GM06990 (cell line): ENCODE measurements around the gene RRAS2.

Experiments used
- DNase-seq: peaks from one replicate; pipeline ENCODE4 v3.0.0-alpha.2; 2011; ENCODE audit not compliant: insufficient read length; ENCODE audit errors: extremely low read depth
- H3K27me3 ChIP-seq: replicated peaks from 2 replicates; pipeline ENCODE4 v1.6.0; 2011; ENCODE audit warnings: low read length; ENCODE audit not compliant: control insufficient read depth, insufficient read depth
- H3K36me3 ChIP-seq: 2 replicates; pipeline ENCODE4 v1.5.1; 2011; ENCODE audit warnings: low read length; ENCODE audit not compliant: control insufficient read depth, insufficient read depth
- H3K4me3 ChIP-seq: replicated peaks from 2 replicates; pipeline ENCODE4 v1.5.1; 2011; ENCODE audit warnings: low read depth, mild to moderate bottlenecking, control low read depth, low read length
- CTCF ChIP-seq: IDR thresholded peaks from 2 replicates; pipeline ENCODE4 v1.5.1; 2011; ENCODE audit warnings: low read length, control low read depth, mild to moderate bottlenecking, inconsistent platforms; ENCODE audit not compliant: insufficient read depth, poor library complexity, severe bottlenecking

The RRAS2 gene

GRCh38 chr11:14334893-14335292 lies 24.1 kb downstream of the RRAS2 start:
- no peaks in the 10 kb centered on the region for H3K36me3 ChIP-seq
- no peak for DNase-seq
- no peak for TF ChIP-seq CTCF
- H3K4me3 ChIP-seq = peak overlapping the region; percentile 31; the same call in 1 of the 2 replicates
- H3K27me3 ChIP-seq = no peaks in the 10 kb centered on the region

GRCh38 chr11:14334192-14334591 lies 24.8 kb downstream of the RRAS2 start:
- no peak for TF ChIP-seq CTCF
- H3K4me3 ChIP-seq = no peak overlapping the region
- DNase-seq = no peak
- H3K27me3 ChIP-seq = no peaks in the 10 kb centered on the region
- no peaks in the 10 kb centered on the region for H3K36me3 ChIP-seq

GRCh38 chr11:14331476-14332136 lies 27.4 kb downstream of the RRAS2 start:
- no peaks in the 10 kb centered on the region for H3K36me3 ChIP-seq
- H3K27me3 ChIP-seq = no peaks in the 10 kb centered on the region
- TF ChIP-seq CTCF = no peak
- DNase-seq = no peak
- no peak overlapping the region for H3K4me3 ChIP-seq

GRCh38 chr11:14330881-14331280 lies 28.1 kb downstream of the RRAS2 start:
- no peak for DNase-seq
- Histone ChIP-seq H3K4me3 (peak overlapping the region; percentile 17; the same call in 1 of the 2 replicates), H3K36me3 (no peaks in the 10 kb centered on the region), H3K27me3 (no peaks in the 10 kb centered on the region)
- no peak for TF ChIP-seq CTCF

- DNase-seq = no peak
- Histone ChIP-seq H3K36me3 (no peaks in the 10 kb centered on the region), H3K27me3 (no peaks in the 10 kb centered on the region), H3K4me3 (no peak overlapping the region)
- TF ChIP-seq CTCF = no peak
These were observed 29.3 kb downstream of the RRAS2 start for GRCh38 chr11:14329702-14330101.

- no peak for DNase-seq
- Histone ChIP-seq H3K4me3 (no peak overlapping the region), H3K27me3 (no peaks in the 10 kb centered on the region), H3K36me3 (no peaks in the 10 kb centered on the region)
- no peak for TF ChIP-seq CTCF
These were observed 31.9 kb downstream of the RRAS2 start for GRCh38 chr11:14327116-14327515.
